GM21423 (cell line): ENCODE results near the gene PTPN18.

Experiments used
- ATAC-seq: cut with Tn5 transposase; IDR thresholded peaks from one replicate; pipeline ENCODE4 v1.9.1; 2021; ENCODE audit warnings: mild to moderate bottlenecking, moderate library complexity; ENCODE audit not compliant: unreplicated experiment

The PTPN18 gene

GRCh38 chr2:130339885-130340745, 15.7 kb upstream of the PTPN18 start:
- no peak for ATAC-seq

- no peak for ATAC-seq
These were observed 14.3 kb upstream of the PTPN18 start for GRCh38 chr2:130341562-130342019.

GRCh38 chr2:130342020-130342532, 13.8 kb upstream of the PTPN18 start:
- peak; percentile 73 for ATAC-seq

GRCh38 chr2:130342533-130343275, 13.2 kb upstream of the PTPN18 start, which contains the start of gene IMP4:
Gene IMP4, plus strand, starts transcription at chr2:130342897. Its CDS starts 36 bp downstream, at chr2:130342933.
- ATAC-seq: peak; percentile 86

GRCh38 chr2:130344578-130344977, 11.3 kb upstream of the PTPN18 start:
- ATAC-seq: no peak

- no peak for ATAC-seq
These were observed 10.8 kb upstream of the PTPN18 start for GRCh38 chr2:130345091-130345490.

- no peak for ATAC-seq
These were observed 10.2 kb upstream of the PTPN18 start for GRCh38 chr2:130345611-130346010.

GRCh38 chr2:130346041-130346740, 9.7 kb upstream of the PTPN18 start:
- no peak for ATAC-seq

- ATAC-seq: no peak
These were observed 9.2 kb upstream of the PTPN18 start for GRCh38 chr2:130346741-130347066.

- no peak for ATAC-seq
These were observed 8.5 kb upstream of the PTPN18 start for GRCh38 chr2:130347220-130347925.

GRCh38 chr2:130349174-130349573, 6.7 kb upstream of the PTPN18 start:
- ATAC-seq: no peak

GRCh38 chr2:130351711-130352110, 4.1 kb upstream of the PTPN18 start:
- no peak for ATAC-seq

GRCh38 chr2:130352237-130352636, 3.6 kb upstream of the PTPN18 start:
- ATAC-seq: no peak

- ATAC-seq: no peak
These were observed 2.3 kb upstream of the PTPN18 start for GRCh38 chr2:130353291-130354138.

GRCh38 chr2:130354139-130354428, 1.8 kb upstream of the PTPN18 start:
- no peak for ATAC-seq

- no peak for ATAC-seq
These were observed 681 bp upstream of the PTPN18 start for GRCh38 chr2:130355172-130355577.

- no peak for ATAC-seq
These were observed 2.0 kb downstream of the PTPN18 start for GRCh38 chr2:130357864-130358263.

- ATAC-seq: no peak
These were observed 2.8 kb downstream of the PTPN18 start for GRCh38 chr2:130358420-130359350.

- ATAC-seq: no peak
These were observed 3.6 kb downstream of the PTPN18 start for GRCh38 chr2:130359466-130359865.
